ENCODE results near the gene FBXW8.

The FBXW8 gene

GRCh38 chr12:116887897-116888296 lies 22.9 kb upstream of the FBXW8 start:
- no peak for FAIRE-seq

- FAIRE-seq = no peak
These were observed 20.4 kb upstream of the FBXW8 start for GRCh38 chr12:116890330-116890729.

- FAIRE-seq = no peak
These were observed 19.7 kb upstream of the FBXW8 start for GRCh38 chr12:116891019-116891418.

GRCh38 chr12:116892349-116893140 lies 18.2 kb upstream of the FBXW8 start:
- no peak for FAIRE-seq

GRCh38 chr12:116894913-116895312 lies 15.8 kb upstream of the FBXW8 start:
- no peak for FAIRE-seq

DNA sequence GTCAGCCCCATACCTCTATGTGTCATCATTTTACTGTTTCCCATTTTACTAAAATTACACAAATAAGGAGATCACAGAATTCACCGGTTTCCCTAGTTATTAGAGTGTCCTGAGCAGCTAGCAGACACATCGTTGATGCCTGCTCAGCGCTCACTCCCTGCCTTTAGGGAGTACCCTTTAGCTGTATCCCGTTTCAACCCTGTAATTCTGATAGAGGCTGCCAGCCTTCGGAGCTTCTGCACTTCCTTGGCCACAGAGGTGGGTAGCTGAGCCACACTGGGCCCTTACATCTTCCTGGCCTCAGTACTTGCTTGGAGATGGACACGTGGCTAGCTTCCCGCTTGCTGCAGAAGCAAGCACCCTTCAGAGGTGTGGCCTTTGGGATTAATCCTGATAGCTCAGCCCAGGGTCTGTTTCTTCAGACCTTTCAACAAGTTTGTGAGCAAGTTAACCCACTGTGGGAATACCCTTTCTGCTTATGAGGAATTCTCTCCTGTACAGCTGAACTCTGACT lies 14.3 kb upstream of the FBXW8 start:
- FAIRE-seq = no peak

- no peak for FAIRE-seq
These were observed 13.3 kb upstream of the FBXW8 start for GRCh38 chr12:116897476-116897875.

DNA sequence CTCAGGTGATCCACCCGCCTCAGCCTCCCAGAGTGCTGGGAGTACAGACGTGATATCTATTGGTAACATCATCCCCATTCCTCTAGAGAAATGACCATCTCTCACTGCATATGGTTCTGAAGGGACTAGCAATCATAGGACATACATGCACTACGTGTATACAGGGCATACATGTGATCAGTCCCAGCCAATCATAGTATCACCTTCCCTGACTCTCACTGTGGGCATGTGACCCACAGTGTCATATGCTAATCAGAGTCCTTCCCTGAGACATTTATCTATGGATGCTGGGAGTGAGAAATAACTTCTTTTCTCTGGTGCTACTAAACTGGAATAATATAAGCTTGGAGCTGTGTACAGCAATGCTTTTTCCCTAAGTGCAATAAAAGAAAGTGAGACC lies 12.1 kb upstream of the FBXW8 start:
- no peak for FAIRE-seq

- no peak for FAIRE-seq
These were observed 9.1 kb upstream of the FBXW8 start for GRCh38 chr12:116901612-116902011.

DNA sequence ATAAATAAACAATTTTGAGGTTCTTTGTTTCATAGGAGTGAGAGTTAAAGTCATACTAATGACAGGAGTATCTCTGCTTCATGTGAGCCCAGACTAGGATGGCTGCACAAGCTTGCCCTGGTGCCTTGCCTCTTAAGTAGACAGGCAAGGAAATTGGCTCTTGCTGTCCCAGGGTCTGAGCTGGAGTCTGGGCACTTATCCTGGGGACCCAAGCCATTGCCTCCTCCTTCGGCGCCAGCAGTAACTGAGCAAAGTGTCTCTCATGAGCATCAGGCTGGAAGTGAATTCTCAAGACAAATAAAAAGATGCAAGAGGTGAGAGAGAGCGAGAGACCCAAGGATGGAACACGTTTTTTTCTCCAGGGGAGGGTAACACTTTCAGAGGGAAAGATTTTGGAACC lies 6.9 kb upstream of the FBXW8 start:
- FAIRE-seq = no peak

GRCh38 chr12:116906285-116906684 lies 4.5 kb upstream of the FBXW8 start:
- no peak for FAIRE-seq

GRCh38 chr12:116910280-116910644 lies 488 bp upstream of the FBXW8 start:
- no peak for FAIRE-seq

DNA sequence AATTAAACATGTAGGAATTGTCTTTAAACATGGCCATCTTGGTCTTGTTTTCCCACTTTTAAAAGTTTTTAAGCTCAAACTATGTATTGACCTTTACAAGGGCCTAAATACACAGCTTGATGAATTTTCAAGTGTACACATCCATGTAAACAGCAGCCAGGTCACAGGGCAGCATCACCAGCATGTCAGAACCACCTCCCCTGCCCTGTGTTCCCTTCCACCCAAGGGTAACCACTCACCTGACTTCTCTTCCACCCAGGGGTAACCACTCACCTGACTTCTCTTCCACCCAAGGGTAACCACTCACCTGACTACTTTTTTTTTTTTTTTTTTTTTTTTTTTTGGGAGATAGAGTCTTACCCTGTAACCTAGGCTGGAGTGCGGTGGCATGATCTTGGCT lies 4.6 kb downstream of the FBXW8 start:
- no peak for FAIRE-seq

GRCh38 chr12:116916122-116916521 lies 5.4 kb downstream of the FBXW8 start:
- FAIRE-seq = no peak

- FAIRE-seq = no peak
These were observed 6.0 kb downstream of the FBXW8 start for GRCh38 chr12:116916714-116917114.

GRCh38 chr12:116918464-116918863 lies 7.7 kb downstream of the FBXW8 start:
- no peak for FAIRE-seq

- FAIRE-seq = no peak
These were observed 8.5 kb downstream of the FBXW8 start for GRCh38 chr12:116919247-116919661.

DNA sequence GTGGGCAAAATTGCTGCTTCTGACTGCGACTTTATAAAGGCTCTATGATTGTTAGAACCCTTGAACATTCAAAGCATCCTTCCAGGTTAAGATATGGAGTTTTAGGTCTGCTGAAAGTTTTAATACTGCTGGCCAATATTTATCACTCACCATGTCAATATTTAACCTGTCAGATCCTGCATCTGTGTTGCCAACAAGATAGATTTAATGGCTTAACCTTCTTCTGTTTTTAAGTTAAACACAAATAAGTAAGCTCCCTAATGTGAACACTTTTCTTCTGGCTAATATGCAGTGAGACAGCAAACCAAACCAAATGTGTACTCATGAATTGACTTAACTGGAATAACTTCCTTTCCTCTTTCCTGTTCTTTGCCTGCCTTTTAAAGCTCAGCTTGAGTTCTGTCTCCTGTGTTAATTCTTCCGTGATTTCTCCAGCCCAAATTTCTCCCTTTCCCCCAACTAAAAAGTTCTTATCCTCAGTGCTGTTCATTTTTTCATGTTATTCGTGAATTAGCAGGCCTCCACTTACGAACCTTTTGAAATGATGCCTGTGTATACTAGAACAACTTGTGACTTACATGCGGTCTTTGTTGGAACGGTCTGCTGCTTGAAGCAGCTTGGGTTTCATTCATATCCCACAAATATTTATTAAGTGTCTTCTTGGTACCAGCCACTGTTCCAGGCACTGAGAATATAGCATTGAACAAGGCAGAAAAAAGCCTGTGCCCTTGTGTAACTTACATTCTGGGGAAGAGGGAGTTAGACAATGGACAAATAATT lies 9.1 kb downstream of the FBXW8 start:
- FAIRE-seq = no peak

DNA sequence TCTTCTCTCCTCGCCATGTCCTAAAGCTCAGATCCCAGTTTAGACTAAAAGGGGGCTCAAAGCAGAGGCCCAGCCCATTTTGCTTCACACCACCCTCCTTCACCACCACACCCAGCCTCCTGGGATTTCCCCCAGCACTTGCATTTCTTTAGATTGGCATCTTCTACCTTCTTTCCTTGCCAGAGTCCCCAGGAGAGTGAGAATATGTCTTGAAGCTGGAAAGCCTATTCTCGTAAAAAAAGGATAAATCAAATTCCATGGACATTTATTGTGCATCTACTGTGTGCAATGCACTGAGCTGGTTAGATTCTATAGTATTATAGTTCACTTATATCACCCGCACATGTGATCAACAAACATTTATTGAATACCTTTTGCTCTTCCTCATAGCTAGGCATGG lies 10.2 kb downstream of the FBXW8 start:
- no peak for FAIRE-seq

DNA sequence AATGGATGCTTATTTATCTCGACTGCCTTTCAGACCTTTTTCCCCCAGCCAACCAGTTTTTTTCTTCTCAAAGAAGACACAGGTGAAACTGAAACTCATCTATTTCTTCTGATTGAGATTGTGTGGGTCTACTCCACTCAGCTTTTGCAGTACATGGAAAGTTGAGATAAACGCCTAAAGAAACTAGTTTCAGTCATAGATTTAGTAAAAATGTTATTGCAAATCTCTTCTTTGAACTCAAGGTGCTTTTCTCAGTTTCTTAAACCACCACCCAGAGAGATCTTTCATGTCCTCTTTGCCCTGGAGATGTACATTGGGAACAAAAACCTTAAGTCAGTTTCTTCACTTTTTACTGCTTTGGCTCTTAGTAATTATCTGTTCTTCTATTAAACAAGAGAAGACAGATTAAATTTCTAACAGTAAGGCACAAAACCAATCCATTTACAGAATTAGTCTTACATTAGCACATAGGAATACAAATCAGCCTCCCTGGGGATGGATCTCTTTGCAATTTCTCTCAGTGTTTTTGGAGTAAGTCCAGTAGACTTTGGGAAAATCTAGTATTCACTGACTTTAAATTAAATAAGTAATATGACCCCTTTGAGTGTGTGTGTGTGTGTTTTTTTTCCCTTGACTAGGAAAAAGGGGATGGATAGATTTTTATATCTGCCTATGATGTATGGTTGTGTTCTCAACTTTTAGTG lies 11.6 kb downstream of the FBXW8 start:
- no peak for FAIRE-seq

GRCh38 chr12:116924558-116925453 lies 14.1 kb downstream of the FBXW8 start:
- FAIRE-seq = no peak

Measured in colon (tissue), 2 donors.